Brain microvascular endothelial cell (primary cell): ENCODE results near the gene VIPR2.

Experiments used
- DNase-seq: peaks from one replicate; pipeline ENCODE4 v3.0.0-alpha.2; 2020
- H3K27ac ChIP-seq: fragments of 250-450 bp; sonication (Bioruptor Pico); 2 replicates; pipeline ENCODE4 v1.5.1; 2020; ENCODE audit warnings: mild to moderate bottlenecking, moderate library complexity
- H3K27me3 ChIP-seq: fragments of 250-450 bp; sonication (Bioruptor Pico); replicated peaks from 2 replicates; pipeline ENCODE4 v1.5.1; 2020; ENCODE audit warnings: mild to moderate bottlenecking
- H3K36me3 ChIP-seq: fragments of 250-450 bp; sonication (Bioruptor Pico); replicated peaks from 2 replicates; pipeline ENCODE4 v1.5.1; 2020; ENCODE audit warnings: mild to moderate bottlenecking
- H3K4me3 ChIP-seq: 2 replicates; pipeline ENCODE4 v1.5.1; 2011; ENCODE audit warnings: low read depth, mild to moderate bottlenecking, control low read depth, low read length, moderate library complexity
- CTCF ChIP-seq: IDR thresholded peaks from 2 replicates; pipeline ENCODE4 v1.5.1; 2011; ENCODE audit warnings: low read depth, mild to moderate bottlenecking, moderate library complexity, low read length, control low read depth, inconsistent platforms; ENCODE audit errors: missing control alignments
- in situ Hi-C: cut with HindIII; loops from 2 replicates; pipeline ENCODE4 v1.10.0; 2017; ENCODE audit warnings: low sequenced_read_pairs, low pct_ligation_motif_present

Gene VIPR2

GRCh38 chr7:159148430-159149395 lies 4.0 kb upstream of the VIPR2 start:
- H3K27me3 ChIP-seq: peaks cover 24% of the 10 kb centered on the region

GRCh38 chr7:159147687-159148086 lies 3.0 kb upstream of the VIPR2 start:
- Histone ChIP-seq H3K4me3 (no peak overlapping the region), H3K27me3 (peaks cover 34% of the 10 kb centered on the region), H3K27ac (no peak overlapping the region), H3K36me3 (no peaks in the 10 kb centered on the region)
- no peak for TF ChIP-seq CTCF
- in situ Hi-C loops: no loop called here
- DNase-seq: no peak

More at GRCh38 chr7:159148430-159149395, 4.0 kb upstream of the VIPR2 start:
- in situ Hi-C loops: no loop called here
- Histone ChIP-seq H3K4me3 (no peak overlapping the region), H3K27ac (no peak overlapping the region), H3K36me3 (no peaks in the 10 kb centered on the region)
- no peak for DNase-seq
- TF ChIP-seq CTCF: no peak

- DNase-seq: no peak
- in situ Hi-C loops: no loop called here
- Histone ChIP-seq H3K4me3 (no peak overlapping the region), H3K27me3 (peaks cover 34% of the 10 kb centered on the region), H3K27ac (no peak overlapping the region), H3K36me3 (no peaks in the 10 kb centered on the region)
- TF ChIP-seq CTCF: no peak
Observed at GRCh38 chr7:159147246-159147645, 2.6 kb upstream of the VIPR2 start.

GRCh38 chr7:159146084-159146858 lies 1.6 kb upstream of the VIPR2 start:
- TF ChIP-seq CTCF: no peak
- no peak overlapping the region for H3K4me3 ChIP-seq
- in situ Hi-C loops: no loop called here

GRCh38 chr7:159145490-159145855 lies 806 bp upstream of the VIPR2 start:
- no peak for DNase-seq
- H3K27me3 ChIP-seq: peaks cover 34% of the 10 kb centered on the region
- H3K36me3 ChIP-seq: no peaks in the 10 kb centered on the region
- H3K4me3 ChIP-seq: no peak overlapping the region
- in situ Hi-C loops: no loop called here
- no peak overlapping the region for H3K27ac ChIP-seq
- TF ChIP-seq CTCF: no peak

More at GRCh38 chr7:159146084-159146858, 1.6 kb upstream of the VIPR2 start:
- H3K27me3 ChIP-seq: peaks cover 34% of the 10 kb centered on the region
- no peaks in the 10 kb centered on the region for H3K36me3 ChIP-seq
- DNase-seq: no peak
- no peak overlapping the region for H3K27ac ChIP-seq
